Activated CD4-positive, alpha-beta T cell treated with anti-CD3 and anti-CD28 coated beads, Interleukin-2, amount 50 U/mL, for 24 hours (primary cell): ENCODE results near the gene GRID2.

Source experiments
- DNase-seq, 2 donors: peaks; one replicate each; pipeline ENCODE4 v3.0.0-alpha.2; 2020; ENCODE audit warnings: low read depth in 1 of 2, low spot score in 1 of 2

GRID2 gene

GRCh38 chr4:92677805-92678204 is 374.0 kb downstream of the GRID2 start:
- DNase-seq, result no peak

GRCh38 chr4:92678292-92678691 is 374.5 kb downstream of the GRID2 start:
- no peak for DNase-seq

GRCh38 chr4:92679149-92679548 is 375.4 kb downstream of the GRID2 start:
- no peak for DNase-seq

- no peak for DNase-seq
Measured at GRCh38 chr4:92714640-92715039, 410.9 kb downstream of the GRID2 start.

- DNase-seq, result no peak
Measured at GRCh38 chr4:92733231-92733630, 429.5 kb downstream of the GRID2 start.

GRCh38 chr4:92735025-92735665 is 431.4 kb downstream of the GRID2 start:
- DNase-seq, result no peak

- no peak for DNase-seq
Measured at GRCh38 chr4:92760433-92760832, 456.7 kb downstream of the GRID2 start.

- DNase-seq, result no peak
Measured at GRCh38 chr4:92776080-92776479, 472.3 kb downstream of the GRID2 start.

GRCh38 chr4:92789741-92790140 is 486.0 kb downstream of the GRID2 start:
- DNase-seq, result no peak

- DNase-seq, result no peak
Measured at GRCh38 chr4:92791871-92792440, 488.2 kb downstream of the GRID2 start.

GRCh38 chr4:92809381-92809780 is 505.6 kb downstream of the GRID2 start:
- DNase-seq, result no peak

- DNase-seq, result no peak
Measured at GRCh38 chr4:92812652-92813051, 508.9 kb downstream of the GRID2 start.

GRCh38 chr4:92814677-92815076 is 510.9 kb downstream of the GRID2 start:
- DNase-seq, result no peak

GRCh38 chr4:92825256-92825655 is 521.5 kb downstream of the GRID2 start:
- DNase-seq, result no peak

- no peak for DNase-seq
Measured at GRCh38 chr4:92825791-92826190, 522.0 kb downstream of the GRID2 start.

GRCh38 chr4:92830771-92831170 is 527.0 kb downstream of the GRID2 start:
- no peak for DNase-seq

GRCh38 chr4:92840880-92841279 is 537.1 kb downstream of the GRID2 start:
- no peak for DNase-seq

- DNase-seq, result no peak
Measured at GRCh38 chr4:92843784-92844183, 540.0 kb downstream of the GRID2 start.

GRCh38 chr4:92847026-92847425 is 543.3 kb downstream of the GRID2 start:
- no peak for DNase-seq

- DNase-seq, result no peak
Measured at GRCh38 chr4:92862509-92862908, 558.7 kb downstream of the GRID2 start.

GRCh38 chr4:92864096-92864495 is 560.3 kb downstream of the GRID2 start:
- no peak for DNase-seq

- DNase-seq, result no peak
Measured at GRCh38 chr4:92872604-92873003, 568.8 kb downstream of the GRID2 start.

GRCh38 chr4:92885632-92886031 is 581.9 kb downstream of the GRID2 start:
- no peak for DNase-seq
